Endothelial cell of umbilical vein (primary cell): Measurements from ENCODE around the gene RAB8B. TPM values are rescaled to one million over a fixed set of nuclear protein-coding genes. Genes with fewer than 3 reads are reported as not detected.

ENCODE experiments used
- BruUV-seq: library from RNA; stranded (reverse); fragments of 400-500 nt; replicated peaks from 2 replicates; lab custom pipeline; 2021; lab: Mats Ljungman, UMichigan
- CTCF ChIA-PET: fragments of 300-600, 350-600 bp; sonication (Branson Sonifier 250); formaldehyde crosslinking; loops from one replicate; lab custom pipeline; 2021; ENCODE audit warnings: antibody characterized with exemption, inconsistent platforms; lab: Charles Lee
- POLR2A ChIA-PET: fragments of 300-600, 350-600 bp; sonication (Branson Sonifier 250); formaldehyde crosslinking; loops from one replicate; lab custom pipeline; 2021; ENCODE audit warnings: antibody characterized with exemption, inconsistent platforms; lab: Charles Lee
- DNase-seq: peaks from one replicate; pipeline ENCODE4 v3.0.0-alpha.2; 2011; ENCODE audit warnings: low read depth, low spot score
- FAIRE-seq: peaks from 2 replicates; lab custom pipeline; 2011; peaks lifted over from hg19 to GRCh38; lab: Jason Lieb, UNC
- H2AFZ ChIP-seq: 2 replicates; pipeline ENCODE4 v1.6.0; 2012; ENCODE audit warnings: low read depth, low read length, control low read depth, inconsistent platforms
- H3K27ac ChIP-seq: 2 replicates; pipeline ENCODE4 v1.5.1; 2011; ENCODE audit warnings: low read depth, mild to moderate bottlenecking, control low read depth, low read length, moderate library complexity; ENCODE audit not compliant: insufficient read depth
- H3K27me3 ChIP-seq, 2 experiments: 2 replicates each; pipeline versions ENCODE4 v1.6.0 to v1.6.1; 2011; ENCODE audit warnings: low read length in 2 of 2, mixed read lengths in 1 of 2; ENCODE audit not compliant: control insufficient read depth in 2 of 2, insufficient read depth in 2 of 2
- H3K36me3 ChIP-seq, 2 experiments: 2 replicates in 1 of 2; 3 replicates in 1 of 2; pipeline ENCODE4 v1.5.1; 2011; ENCODE audit warnings: low read length in 2 of 2, mild to moderate bottlenecking in 1 of 2, moderate library complexity in 1 of 2; ENCODE audit not compliant: control insufficient read depth in 2 of 2, insufficient read depth in 2 of 2; ENCODE audit errors: extremely low read depth in 1 of 2
- H3K4me1 ChIP-seq: 3 replicates; pipeline ENCODE4 v1.5.1; 2011; ENCODE audit warnings: mild to moderate bottlenecking, low read length; ENCODE audit not compliant: control insufficient read depth, insufficient read depth; ENCODE audit errors: extremely low read depth
- H3K4me2 ChIP-seq: 2 replicates; pipeline ENCODE4 v1.6.1; 2011; ENCODE audit warnings: low read length, control low read depth, mixed read lengths; ENCODE audit not compliant: insufficient read depth
- H3K4me3 ChIP-seq, 3 experiments: fragments of 200-600 bp in 1 of 3; sonication (generic), shearing (Covaris generic) in 1 of 3; replicated peaks in 1 of 3; 2 replicates each; pipeline ENCODE4 v1.5.1; 2011 to 2016; ENCODE audit warnings: control low read depth in 3 of 3, low read length in 3 of 3, mild to moderate bottlenecking in 2 of 3, inconsistent platforms in 1 of 3, low read depth in 1 of 3, moderate library complexity in 1 of 3; ENCODE audit not compliant: insufficient read depth in 1 of 3
- H3K79me2 ChIP-seq: 2 replicates; pipeline ENCODE4 v1.6.0; 2012; ENCODE audit warnings: low read length, inconsistent platforms; ENCODE audit not compliant: control insufficient read depth, insufficient read depth
- H3K9ac ChIP-seq: replicated peaks from 2 replicates; pipeline ENCODE3; 2011; ENCODE audit warnings: low read length, control low read depth; ENCODE audit not compliant: insufficient read depth; ENCODE audit errors: extremely low read depth
- H3K9me1 ChIP-seq: replicated peaks from 3 replicates; pipeline ENCODE4 v1.6.0; 2011; ENCODE audit warnings: mild to moderate bottlenecking, low read length; ENCODE audit not compliant: control insufficient read depth, insufficient read depth; ENCODE audit errors: extremely low read depth
- H3K9me3 ChIP-seq: replicated peaks from 2 replicates; pipeline ENCODE4 v1.5.1; 2012; ENCODE audit warnings: low read length, inconsistent platforms; ENCODE audit not compliant: control insufficient read depth, insufficient read depth
- H4K20me1 ChIP-seq: replicated peaks from 2 replicates; pipeline ENCODE3; 2011; ENCODE audit warnings: mild to moderate bottlenecking, low read length; ENCODE audit not compliant: control insufficient read depth, insufficient read depth; ENCODE audit errors: extremely low read depth
- EZH2 ChIP-seq: IDR thresholded peaks from 2 replicates; pipeline ENCODE4 v1.6.1; 2012; ENCODE audit warnings: borderline replicate concordance, low read depth, mild to moderate bottlenecking, moderate library complexity, low read length, inconsistent platforms; ENCODE audit not compliant: severe bottlenecking
- FOS ChIP-seq: IDR thresholded peaks from 2 replicates; pipeline ENCODE4 v1.6.1; 2011; ENCODE audit warnings: mild to moderate bottlenecking, low read length, moderate library complexity, borderline replicate concordance; ENCODE audit not compliant: insufficient read depth
- GATA2 ChIP-seq: IDR thresholded peaks from 2 replicates; pipeline ENCODE4 v1.7.0; 2011; ENCODE audit warnings: low read depth, mild to moderate bottlenecking, moderate library complexity, mixed read lengths, low read length; ENCODE audit not compliant: insufficient read length, insufficient read depth
- JUN ChIP-seq: IDR thresholded peaks from 2 replicates; pipeline ENCODE4 v1.6.1; 2011; ENCODE audit warnings: borderline replicate concordance, low read depth; ENCODE audit not compliant: insufficient read length, insufficient read depth
- MYC ChIP-seq: IDR thresholded peaks from one replicate; pipeline ENCODE4 v1.6.1; 2011; ENCODE audit warnings: mild to moderate bottlenecking, low read depth, low read length
- POLR2A ChIP-seq: IDR thresholded peaks from 2 replicates; pipeline ENCODE4 v1.6.1; 2012; ENCODE audit warnings: low read depth, mild to moderate bottlenecking, control low read depth, low read length
- POLR2AphosphoS5 ChIP-seq: IDR thresholded peaks from 2 replicates; pipeline ENCODE4 v1.6.1; 2012; ENCODE audit warnings: low read depth, mild to moderate bottlenecking, control low read depth, low read length, moderate library complexity; ENCODE audit not compliant: insufficient read depth
- dilution Hi-C: fragments of 300-500 bp; cut with MboI; formaldehyde crosslinking; loops from one replicate; pipeline ENCODE4 v1.15.0; 2019; ENCODE audit warnings: low sequenced_read_pairs; ENCODE audit not compliant: extremely low pct_ligation_motif_present
- intact Hi-C: fragments of 100-400 bp; cut with micrococcal nuclease; formaldehyde crosslinking; loops from one replicate; pipeline ENCODE4 v1.10.0; 2022
- polyA plus RNA-seq, 4 experiments: library from polyadenylated mRNA; depleted of rRNA in 3 of 4; stranded (reverse) in 3 of 4; unstranded in 1 of 4; fragments of >200 nt; gene quantifications; 2 replicates each; pipeline versions ENCODE4 v1.2.1 to v1.2.3, GENCODE V29; 2011 to 2012; ENCODE audit warnings: missing spikeins in 1 of 4
- total RNA-seq: library from RNA; stranded (reverse); gene quantifications from 2 replicates; pipeline ENCODE4 v1.2.3, GENCODE V29; 2021
- TF ChIP-seq, protein P1 (sequence below), 2 donors: IDR thresholded peaks; 1 replicate in 1 of 2; 2 replicates in 1 of 2; pipeline ENCODE4 v1.5.1; 2011; ENCODE audit warnings: low read length in 2 of 2, mild to moderate bottlenecking in 2 of 2, moderate library complexity in 2 of 2, control low read depth in 1 of 2, inconsistent platforms in 1 of 2, low read depth in 1 of 2; ENCODE audit not compliant: insufficient read depth in 1 of 2; ENCODE audit errors: extremely low read depth in 1 of 2
- TF ChIP-seq, protein P2 (sequence below): IDR thresholded peaks from 2 replicates; pipeline ENCODE4 v1.6.1; 2011; ENCODE audit not compliant: insufficient read depth, insufficient read length

Gene RAB8B
- total and polyA plus RNA-seq, 2 donors (not counting 3 experiments of a cell fraction or from before 2014, with no cell fraction given), result 10.4 to 52.5 TPM

DNA sequence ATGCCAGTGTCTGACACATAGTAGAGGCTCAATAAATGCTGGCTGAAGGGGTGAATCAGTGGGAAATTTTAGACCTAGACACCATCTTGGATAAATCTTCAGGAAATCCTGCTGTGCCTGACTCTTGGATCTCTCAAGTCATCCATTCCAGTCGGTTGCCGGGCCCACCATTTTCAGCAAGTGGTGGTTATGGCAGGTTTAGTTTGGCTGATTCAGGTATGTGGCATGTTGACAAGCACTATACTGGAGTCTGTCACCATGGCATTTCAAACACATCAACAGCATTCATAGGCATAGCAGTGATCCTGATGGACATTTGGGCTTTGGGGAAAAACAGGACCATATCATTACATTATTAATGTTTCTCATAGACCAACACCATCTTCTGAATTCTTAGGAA is 62.3 kb downstream of the RAB8B start:
- DNase-seq, result no peak
- no peaks in the 10 kb centered on the region for H3K9me1 ChIP-seq
- ChIA-PET POLR2A (no interaction called here), CTCF (interaction anchor here (0.7 kb wide), 1 partner anchor 14 kb away, joined by 4 read pairs; no protein-coding TSS in a partner anchor)
- no peaks in the 10 kb centered on the region for H3K9me3 ChIP-seq
- peaks cover 1% of the 10 kb centered on the region for H3K79me2 ChIP-seq
- intact Hi-C loops (no loop called here), dilution Hi-C loops (no loop called here)
- no peak overlapping the region for H2AFZ ChIP-seq
- no peak overlapping the region for H3K4me2 ChIP-seq
- no peaks in the 10 kb centered on the region for H3K27me3 ChIP-seq
- peaks cover 10% of the 10 kb centered on the region for H3K4me1 ChIP-seq
- BruUV-seq, result no TSS peak
- no peak overlapping the region for H3K9ac ChIP-seq
- H3K27ac ChIP-seq, result no peak overlapping the region
- TF ChIP-seq, protein P1, sequence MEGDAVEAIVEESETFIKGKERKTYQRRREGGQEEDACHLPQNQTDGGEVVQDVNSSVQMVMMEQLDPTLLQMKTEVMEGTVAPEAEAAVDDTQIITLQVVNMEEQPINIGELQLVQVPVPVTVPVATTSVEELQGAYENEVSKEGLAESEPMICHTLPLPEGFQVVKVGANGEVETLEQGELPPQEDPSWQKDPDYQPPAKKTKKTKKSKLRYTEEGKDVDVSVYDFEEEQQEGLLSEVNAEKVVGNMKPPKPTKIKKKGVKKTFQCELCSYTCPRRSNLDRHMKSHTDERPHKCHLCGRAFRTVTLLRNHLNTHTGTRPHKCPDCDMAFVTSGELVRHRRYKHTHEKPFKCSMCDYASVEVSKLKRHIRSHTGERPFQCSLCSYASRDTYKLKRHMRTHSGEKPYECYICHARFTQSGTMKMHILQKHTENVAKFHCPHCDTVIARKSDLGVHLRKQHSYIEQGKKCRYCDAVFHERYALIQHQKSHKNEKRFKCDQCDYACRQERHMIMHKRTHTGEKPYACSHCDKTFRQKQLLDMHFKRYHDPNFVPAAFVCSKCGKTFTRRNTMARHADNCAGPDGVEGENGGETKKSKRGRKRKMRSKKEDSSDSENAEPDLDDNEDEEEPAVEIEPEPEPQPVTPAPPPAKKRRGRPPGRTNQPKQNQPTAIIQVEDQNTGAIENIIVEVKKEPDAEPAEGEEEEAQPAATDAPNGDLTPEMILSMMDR (IDR thresholded peaks at IDR 0.05; ENCODE audit: extremely low read depth in 1 of 2, insufficient read depth in 1 of 2, low read depth in 1 of 2, low read length in 2 of 2), result no peak
- TF ChIP-seq POLR2A (no peak), JUN (no peak), FOS (no peak), EZH2 (no peak), MYC (no peak)
- no peaks in the 10 kb centered on the region for H4K20me1 ChIP-seq
- no peak overlapping the region for H3K4me3 ChIP-seq
- no peak for FAIRE-seq
- H3K36me3 ChIP-seq, result peaks cover 2 to 4% of the 10 kb centered on the region in 2 experiments

DNA sequence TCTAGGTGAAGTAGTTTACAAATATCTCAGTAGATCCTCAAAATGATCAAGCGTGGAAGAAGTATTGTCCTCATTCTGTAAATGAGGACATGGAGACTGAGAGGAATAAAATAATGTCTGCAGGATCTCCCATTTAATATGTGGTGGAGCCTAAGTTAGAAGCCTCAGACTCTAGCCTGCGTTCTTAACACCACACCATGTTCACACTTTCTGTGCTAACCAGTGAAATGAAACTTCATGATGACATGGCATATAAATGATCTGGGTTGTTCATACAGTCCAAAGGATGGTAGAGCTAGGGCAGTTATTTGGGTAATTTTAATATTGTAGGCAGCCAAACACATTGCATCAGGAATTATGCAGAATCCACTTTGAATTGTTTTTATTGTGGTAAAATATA is 62.9 kb downstream of the RAB8B start:
- BruUV-seq, result no TSS peak
- no peaks in the 10 kb centered on the region for H3K9me3 ChIP-seq
- FAIRE-seq, result no peak
- H4K20me1 ChIP-seq, result no peaks in the 10 kb centered on the region
- CTCF ChIA-PET, result interaction anchor here (0.7 kb wide), 1 partner anchor 14 kb away, joined by 4 read pairs; no protein-coding TSS in a partner anchor
- no peak for TF ChIP-seq EZH2
- TF ChIP-seq GATA2, result no peak
- TF ChIP-seq, protein P2, sequence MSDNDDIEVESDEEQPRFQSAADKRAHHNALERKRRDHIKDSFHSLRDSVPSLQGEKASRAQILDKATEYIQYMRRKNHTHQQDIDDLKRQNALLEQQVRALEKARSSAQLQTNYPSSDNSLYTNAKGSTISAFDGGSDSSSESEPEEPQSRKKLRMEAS, result no peak
- TF ChIP-seq JUN, result no peak
- TF ChIP-seq, protein P1 (IDR thresholded peaks at IDR 0.05; ENCODE audit: extremely low read depth in 1 of 2, insufficient read depth in 1 of 2, low read depth in 1 of 2, low read length in 2 of 2), result no peak
- no peak for TF ChIP-seq MYC
- TF ChIP-seq POLR2AphosphoS5, result no peak
- no peak for TF ChIP-seq FOS
- no peak for TF ChIP-seq POLR2A
- H3K9me1 ChIP-seq, result no peaks in the 10 kb centered on the region
- no peaks in the 10 kb centered on the region for H3K27me3 ChIP-seq
- no peak for DNase-seq
- H3K27ac ChIP-seq, result no peak overlapping the region
- intact Hi-C loops, result no loop called here
- dilution Hi-C loops, result no loop called here
- no peak overlapping the region for H2AFZ ChIP-seq
- peaks cover 2 to 4% of the 10 kb centered on the region in 2 experiments for H3K36me3 ChIP-seq
- H3K4me2 ChIP-seq, result no peak overlapping the region
- H3K9ac ChIP-seq, result no peak overlapping the region
- POLR2A ChIA-PET, result no interaction called here
- H3K79me2 ChIP-seq, result no peaks in the 10 kb centered on the region
- peaks cover 16% of the 10 kb centered on the region for H3K4me1 ChIP-seq
- H3K4me3 ChIP-seq, result no peak overlapping the region
